ENCODE results near the gene SERPINA4.

Gene SERPINA4

DNA sequence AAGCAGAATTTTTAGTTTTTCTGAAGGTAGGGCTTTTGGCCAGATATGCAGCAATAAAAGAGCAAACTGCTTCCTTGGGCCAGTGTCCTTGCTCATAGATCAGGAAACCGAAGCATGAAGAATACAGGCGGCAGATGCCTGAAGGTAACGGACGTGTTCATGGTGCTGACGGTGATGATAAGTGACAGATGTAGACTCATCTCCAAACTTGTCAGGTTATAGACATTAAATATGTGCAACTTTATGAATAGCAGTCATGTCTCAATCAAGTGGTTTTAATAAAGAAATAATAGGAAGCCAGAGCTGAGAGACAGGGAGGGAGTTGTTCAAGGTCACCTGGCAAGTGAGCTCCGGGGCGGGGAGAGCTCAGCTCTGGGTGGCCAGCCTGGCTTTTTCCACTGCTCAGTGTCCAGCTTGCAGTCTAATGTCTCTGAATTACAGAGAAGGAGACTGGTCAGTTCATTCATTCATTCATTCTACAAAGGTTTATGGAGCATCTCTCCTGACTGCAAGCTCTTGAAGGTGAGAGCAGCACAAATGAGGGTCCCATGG, 21.0 kb downstream of the SERPINA4 start:
- no peak for DNase-seq (ENCODE audit: low read depth)
- no peak overlapping the region for H3K4me3 ChIP-seq (ENCODE audit: low read depth, low read length)
- TF ChIP-seq, protein P1, sequence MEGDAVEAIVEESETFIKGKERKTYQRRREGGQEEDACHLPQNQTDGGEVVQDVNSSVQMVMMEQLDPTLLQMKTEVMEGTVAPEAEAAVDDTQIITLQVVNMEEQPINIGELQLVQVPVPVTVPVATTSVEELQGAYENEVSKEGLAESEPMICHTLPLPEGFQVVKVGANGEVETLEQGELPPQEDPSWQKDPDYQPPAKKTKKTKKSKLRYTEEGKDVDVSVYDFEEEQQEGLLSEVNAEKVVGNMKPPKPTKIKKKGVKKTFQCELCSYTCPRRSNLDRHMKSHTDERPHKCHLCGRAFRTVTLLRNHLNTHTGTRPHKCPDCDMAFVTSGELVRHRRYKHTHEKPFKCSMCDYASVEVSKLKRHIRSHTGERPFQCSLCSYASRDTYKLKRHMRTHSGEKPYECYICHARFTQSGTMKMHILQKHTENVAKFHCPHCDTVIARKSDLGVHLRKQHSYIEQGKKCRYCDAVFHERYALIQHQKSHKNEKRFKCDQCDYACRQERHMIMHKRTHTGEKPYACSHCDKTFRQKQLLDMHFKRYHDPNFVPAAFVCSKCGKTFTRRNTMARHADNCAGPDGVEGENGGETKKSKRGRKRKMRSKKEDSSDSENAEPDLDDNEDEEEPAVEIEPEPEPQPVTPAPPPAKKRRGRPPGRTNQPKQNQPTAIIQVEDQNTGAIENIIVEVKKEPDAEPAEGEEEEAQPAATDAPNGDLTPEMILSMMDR (IDR thresholded peaks at IDR 0.05; ENCODE audit: low read depth, low read length, missing control alignments): no peak

GRCh38 chr14:94582851-94583250, 21.6 kb downstream of the SERPINA4 start:
- TF ChIP-seq, protein P1 (IDR thresholded peaks at IDR 0.05; ENCODE audit: low read depth, low read length, missing control alignments): no peak
- DNase-seq (ENCODE audit: low read depth): no peak

DNA sequence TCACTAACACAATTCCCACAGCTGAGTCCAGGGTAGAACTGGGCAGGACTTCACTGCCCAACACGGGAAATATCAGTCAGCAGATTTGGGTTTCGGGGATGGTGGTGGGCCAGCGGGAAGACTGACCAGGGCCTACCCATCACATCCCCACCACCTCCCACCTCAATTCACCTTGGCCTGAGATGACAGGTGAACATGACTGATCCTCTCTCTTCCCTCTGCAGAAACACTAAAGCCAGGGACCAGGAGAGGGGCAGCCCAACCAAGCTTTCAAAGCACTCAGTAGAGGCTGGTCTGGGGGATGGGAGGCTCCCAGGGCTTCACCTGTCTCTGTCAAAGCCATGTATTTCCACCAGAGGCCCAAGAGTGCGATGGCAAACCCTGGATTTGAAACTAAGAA, 22.3 kb downstream of the SERPINA4 start:
- TF ChIP-seq, protein P1 (IDR thresholded peaks at IDR 0.05; ENCODE audit: low read depth, low read length, missing control alignments): no peak
- DNase-seq (ENCODE audit: low read depth): no peak
- no peak overlapping the region for H3K4me3 ChIP-seq (ENCODE audit: low read depth, low read length)

More at GRCh38 chr14:94582851-94583250, 21.6 kb downstream of the SERPINA4 start:
- no peak overlapping the region for H3K4me3 ChIP-seq (ENCODE audit: low read depth, low read length)

GRCh38 chr14:94584591-94585280, 23.5 kb downstream of the SERPINA4 start:
- TF ChIP-seq, protein P1 (IDR thresholded peaks at IDR 0.05; ENCODE audit: low read depth, low read length, missing control alignments): no peak
- H3K4me3 ChIP-seq (ENCODE audit: low read depth, low read length): no peak overlapping the region
- no peak for DNase-seq (ENCODE audit: low read depth)

DNA sequence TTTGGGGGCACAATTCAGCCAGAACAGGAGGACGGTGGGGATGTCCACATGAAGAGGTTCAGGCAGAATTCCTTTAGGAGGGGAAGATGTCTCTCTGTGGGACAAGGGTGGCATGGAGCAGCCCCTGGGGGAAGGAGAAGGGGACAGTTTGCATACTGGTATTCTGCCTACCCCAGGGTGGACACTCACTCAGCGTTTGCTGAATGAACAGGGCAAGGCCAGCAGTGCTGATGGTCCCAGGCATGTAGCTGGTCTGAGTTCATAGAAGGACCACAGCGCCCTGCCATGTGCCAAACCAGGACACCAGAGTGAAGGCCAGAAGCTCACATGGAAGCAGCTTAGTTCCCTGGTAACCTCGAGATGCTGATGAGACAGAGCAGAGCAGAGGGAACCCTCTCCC, 25.4 kb downstream of the SERPINA4 start:
- no peak overlapping the region for H3K4me3 ChIP-seq (ENCODE audit: low read depth, low read length)
- no peak for DNase-seq (ENCODE audit: low read depth)
- TF ChIP-seq, protein P1 (IDR thresholded peaks at IDR 0.05; ENCODE audit: low read depth, low read length, missing control alignments): no peak

- DNase-seq (ENCODE audit: low read depth): no peak
- TF ChIP-seq, protein P1 (IDR thresholded peaks at IDR 0.05; ENCODE audit: low read depth, low read length, missing control alignments): no peak
- H3K4me3 ChIP-seq (ENCODE audit: low read depth, low read length): no peak overlapping the region
These were observed 27.1 kb downstream of the SERPINA4 start for GRCh38 chr14:94588311-94588710.

DNA sequence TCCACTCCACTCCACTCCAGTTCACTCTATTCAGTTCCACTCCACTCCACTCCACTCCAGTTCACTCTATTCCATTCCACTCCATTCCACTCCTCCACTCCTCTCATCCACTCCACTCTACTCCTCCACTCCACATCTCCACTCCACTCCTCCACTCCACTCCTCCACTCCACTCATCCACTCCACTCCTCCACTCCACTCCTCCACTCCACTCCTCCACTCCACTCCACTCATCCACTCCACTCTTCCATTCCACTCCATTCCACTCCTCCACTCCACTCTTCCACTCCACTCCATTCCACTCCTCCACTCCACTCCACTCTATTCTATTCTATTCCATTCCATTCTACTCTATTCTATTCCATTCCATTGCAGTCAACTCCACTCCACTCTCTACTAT, 29.8 kb downstream of the SERPINA4 start:
- TF ChIP-seq, protein P1 (IDR thresholded peaks at IDR 0.05; ENCODE audit: low read depth, low read length, missing control alignments): no peak
- H3K4me3 ChIP-seq (ENCODE audit: low read depth, low read length): no peak overlapping the region

More for the DNA sequence above, 29.8 kb downstream of the SERPINA4 start:
- DNase-seq (ENCODE audit: low read depth): no peak
